HTERT RPE-1 (cell line): ENCODE results near the gene OSBP2.

Source experiments
- in situ Hi-C: fragments of 300-500 bp; cut with MboI; formaldehyde crosslinking; loops from 4 replicates; pipeline ENCODE4 v1.14.3; 2020; ENCODE audit warnings: low sequenced_read_pairs

OSBP2 gene

GRCh38 chr22:30806391-30806861 lies 111.8 kb downstream of the OSBP2 start:
- in situ Hi-C loops = no loop called here

GRCh38 chr22:30809086-30809485 lies 114.4 kb downstream of the OSBP2 start:
- in situ Hi-C loops = no loop called here

DNA sequence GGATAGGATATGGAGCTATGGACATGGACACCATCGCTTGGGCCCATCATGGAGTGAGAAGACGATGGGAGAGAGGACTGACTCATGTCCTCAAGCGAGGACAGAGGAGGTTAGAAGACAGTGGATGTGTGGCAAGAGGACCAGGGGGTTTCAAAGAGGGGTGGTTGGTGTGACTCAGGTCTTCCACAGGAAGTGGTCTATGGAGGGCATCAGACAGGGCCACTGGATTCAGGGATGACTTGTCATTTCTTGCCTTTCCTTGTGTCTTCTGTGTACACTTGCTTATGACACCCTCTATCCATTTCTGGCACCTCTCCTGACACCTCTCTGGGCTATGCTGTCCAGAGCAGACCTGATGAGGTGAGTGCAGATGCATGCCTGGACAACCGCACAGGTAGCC lies 115.4 kb downstream of the OSBP2 start:
- in situ Hi-C loops = no loop called here

DNA sequence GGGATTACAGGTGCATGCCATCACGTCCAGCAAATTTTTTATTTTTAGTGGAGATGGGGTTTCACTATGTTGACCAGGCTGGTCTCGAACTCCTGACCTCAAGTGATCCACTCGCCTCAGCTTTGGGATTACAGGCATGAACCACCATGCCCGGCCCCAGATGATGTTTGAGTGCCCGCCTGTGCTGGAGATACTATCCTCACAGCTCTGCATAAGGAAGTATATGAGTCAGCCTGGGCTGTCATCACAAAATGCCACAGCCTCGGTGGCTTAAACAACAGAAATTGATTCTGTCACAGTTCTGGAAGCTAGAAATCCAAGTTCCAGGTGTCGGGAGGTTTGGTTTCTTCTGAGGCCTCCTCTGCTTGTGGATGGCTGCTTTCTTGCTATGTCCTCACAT lies 119.3 kb downstream of the OSBP2 start:
- in situ Hi-C loops = no loop called here

DNA sequence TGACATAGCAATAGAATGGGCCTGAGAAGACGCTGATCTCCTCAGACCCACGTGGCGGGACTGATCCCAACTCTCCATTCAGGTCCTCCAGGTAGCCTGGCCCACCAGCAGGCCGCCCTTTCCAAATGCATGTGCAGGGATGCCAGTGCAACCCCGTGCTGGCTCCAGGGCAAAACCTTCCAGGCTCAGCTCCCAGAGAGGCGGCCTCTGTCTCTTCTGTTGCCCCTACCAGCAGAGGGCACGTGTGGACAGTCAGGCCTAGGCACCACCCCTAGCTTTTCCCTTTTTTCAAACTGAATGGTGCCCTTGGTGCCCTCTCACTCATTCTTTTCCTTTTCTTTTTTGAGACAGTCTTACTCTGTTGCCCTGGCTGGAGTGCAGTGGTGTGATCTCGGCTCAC lies 121.7 kb downstream of the OSBP2 start:
- in situ Hi-C loops = no loop called here

DNA sequence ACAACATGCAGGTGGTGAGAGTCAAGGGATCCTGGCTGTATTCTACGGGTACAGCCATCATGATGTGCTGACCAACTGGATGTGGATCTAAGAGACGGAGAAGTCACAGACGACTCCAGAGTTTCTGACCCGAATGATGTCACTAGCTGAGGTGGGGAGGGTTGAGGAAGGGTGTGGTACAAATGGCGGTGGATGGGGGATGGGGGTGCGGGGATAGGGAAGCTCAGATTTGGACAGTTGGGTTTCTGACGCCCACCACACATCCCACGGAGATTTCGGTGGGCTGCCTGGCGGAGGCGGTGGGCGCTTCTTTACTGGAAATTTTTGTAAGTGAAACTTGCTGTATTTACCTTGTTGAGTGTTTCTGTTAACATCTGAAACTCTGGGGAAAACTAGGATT lies 126.7 kb downstream of the OSBP2 start:
- in situ Hi-C loops = no loop called here

DNA sequence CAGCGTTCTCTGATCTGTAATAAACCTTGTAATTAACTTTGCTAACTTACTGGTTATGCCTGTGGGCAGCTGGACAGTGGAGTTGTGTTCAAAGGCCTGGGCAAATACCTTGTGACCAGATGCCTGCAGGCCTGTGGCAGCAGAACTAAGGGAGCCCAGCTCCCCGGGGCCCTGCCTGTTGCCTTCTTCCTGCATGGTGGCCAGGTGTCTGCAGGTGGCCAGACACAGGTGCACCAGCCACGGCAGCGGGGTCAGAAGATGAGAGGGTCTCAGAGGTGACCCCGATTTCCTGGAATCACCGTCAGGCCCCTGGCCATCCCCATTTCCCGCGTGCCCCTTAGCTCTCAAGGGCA lies 127.2 kb downstream of the OSBP2 start:
- in situ Hi-C loops = no loop called here

GRCh38 chr22:30822216-30823014 lies 127.7 kb downstream of the OSBP2 start:
- in situ Hi-C loops = no loop called here

- in situ Hi-C loops = no loop called here
These were observed 128.3 kb downstream of the OSBP2 start for GRCh38 chr22:30823015-30823370.

GRCh38 chr22:30824096-30824495 lies 129.4 kb downstream of the OSBP2 start:
- in situ Hi-C loops = no loop called here

- in situ Hi-C loops = no loop called here
These were observed 130.0 kb downstream of the OSBP2 start for GRCh38 chr22:30824711-30825110.

DNA sequence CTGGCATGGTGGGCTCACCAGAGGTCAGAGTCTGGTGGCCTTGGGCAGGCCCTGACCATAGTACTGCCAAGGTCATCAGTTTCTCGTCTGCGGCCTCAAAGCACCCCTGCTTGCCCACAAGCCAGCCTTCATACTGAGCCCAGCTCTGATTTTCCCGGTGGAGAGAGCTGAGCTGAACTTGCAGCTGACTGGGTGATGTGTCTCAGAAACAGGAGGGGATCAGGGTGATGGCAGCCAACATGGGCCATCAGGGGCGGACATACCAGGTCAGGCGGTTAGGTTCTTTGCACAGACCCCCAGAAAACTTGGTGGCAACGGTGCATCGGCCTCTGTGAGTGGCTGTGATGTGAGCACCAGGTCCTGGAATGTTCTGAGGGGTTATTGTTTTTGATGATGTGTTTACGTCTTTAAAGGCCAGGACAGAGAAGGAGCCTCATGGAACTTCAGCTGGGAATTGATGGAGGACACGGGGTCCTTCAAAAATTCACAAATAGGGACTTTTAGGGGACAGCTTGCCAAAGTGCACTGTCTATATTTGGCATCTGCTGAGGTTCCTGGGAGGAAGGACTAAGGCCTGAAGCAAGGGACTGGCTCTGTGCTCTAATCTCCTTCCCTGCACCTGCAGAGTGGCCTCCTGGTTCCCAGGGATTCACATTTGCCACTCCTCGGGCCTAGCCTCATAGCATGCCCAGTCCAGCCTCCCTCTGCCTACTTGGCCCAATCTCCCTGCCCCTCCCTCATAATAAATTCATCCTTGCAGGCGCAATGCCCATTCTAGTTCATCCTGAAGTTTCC lies 131.2 kb downstream of the OSBP2 start:
- in situ Hi-C loops = no loop called here

GRCh38 chr22:30826670-30827355 lies 132.1 kb downstream of the OSBP2 start:
- in situ Hi-C loops = no loop called here

DNA sequence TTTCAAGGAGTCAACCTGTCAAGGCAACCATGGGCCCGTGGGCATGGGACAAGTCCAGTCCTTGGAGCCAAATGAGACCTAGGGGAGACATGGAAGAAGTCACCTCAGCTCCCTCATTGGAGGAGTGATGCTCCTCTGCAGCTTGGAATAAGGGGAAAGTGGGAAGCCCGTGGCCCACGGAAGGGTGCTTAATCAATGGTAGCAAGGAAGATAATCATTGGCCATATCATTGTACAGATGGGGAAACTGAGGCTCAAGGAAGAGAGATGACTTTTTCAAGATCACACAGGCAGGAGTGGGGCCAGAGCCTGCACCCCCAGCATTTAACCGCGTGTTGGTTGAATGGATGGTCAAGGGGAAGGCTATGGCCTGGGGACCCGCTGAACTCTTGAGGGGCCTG lies 133.0 kb downstream of the OSBP2 start:
- in situ Hi-C loops = no loop called here

GRCh38 chr22:30828187-30829155 lies 133.8 kb downstream of the OSBP2 start:
- in situ Hi-C loops = no loop called here

GRCh38 chr22:30829901-30830550 lies 135.4 kb downstream of the OSBP2 start:
- in situ Hi-C loops = no loop called here

DNA sequence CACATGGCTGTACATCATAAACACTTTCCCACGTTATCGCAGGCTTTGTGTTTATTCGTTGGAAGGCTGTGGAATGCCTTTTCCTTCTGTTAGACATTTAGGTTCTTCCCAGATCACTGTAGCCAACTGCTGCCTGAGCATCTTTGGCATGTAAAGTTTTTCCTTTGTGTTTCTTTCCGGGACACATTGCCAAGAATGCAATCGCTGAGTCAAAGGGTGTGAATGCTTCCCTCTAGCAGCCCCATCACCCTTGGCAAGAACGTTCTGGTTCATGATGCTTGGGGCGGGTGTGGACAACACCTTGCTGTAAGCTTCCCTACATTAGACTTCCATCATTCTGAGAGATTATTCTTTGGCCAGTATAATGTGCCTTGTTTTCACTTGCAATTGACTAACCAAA lies 136.2 kb downstream of the OSBP2 start:
- in situ Hi-C loops = no loop called here

DNA sequence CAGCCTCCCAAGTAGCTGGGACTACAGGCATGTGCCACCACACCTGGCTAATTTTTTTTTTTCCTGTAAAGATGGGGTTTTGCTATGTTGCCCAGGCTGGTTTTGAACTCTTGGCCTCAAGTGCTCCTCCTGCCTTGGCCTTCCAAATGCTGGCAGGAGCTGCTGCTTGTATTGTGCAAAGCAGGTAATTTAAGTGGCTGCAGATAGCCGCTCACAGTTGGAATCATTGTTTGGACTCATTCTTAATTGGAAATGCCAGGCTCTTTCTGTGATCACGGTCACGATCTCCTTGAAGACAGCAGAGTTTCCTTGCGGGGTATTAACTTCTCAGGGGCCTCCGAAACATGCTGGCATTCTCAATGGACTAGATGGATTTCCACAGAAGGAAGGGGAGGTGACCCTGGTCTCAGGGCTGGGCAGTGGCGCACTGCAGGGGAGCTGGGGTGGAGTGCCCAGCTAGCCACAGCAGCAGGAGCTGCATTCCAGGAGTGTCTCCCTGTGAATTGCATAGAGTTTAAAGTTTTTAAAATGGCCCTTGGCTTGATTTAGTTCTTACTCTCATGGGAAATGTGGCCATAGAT lies 137.8 kb downstream of the OSBP2 start:
- in situ Hi-C loops = no loop called here

DNA sequence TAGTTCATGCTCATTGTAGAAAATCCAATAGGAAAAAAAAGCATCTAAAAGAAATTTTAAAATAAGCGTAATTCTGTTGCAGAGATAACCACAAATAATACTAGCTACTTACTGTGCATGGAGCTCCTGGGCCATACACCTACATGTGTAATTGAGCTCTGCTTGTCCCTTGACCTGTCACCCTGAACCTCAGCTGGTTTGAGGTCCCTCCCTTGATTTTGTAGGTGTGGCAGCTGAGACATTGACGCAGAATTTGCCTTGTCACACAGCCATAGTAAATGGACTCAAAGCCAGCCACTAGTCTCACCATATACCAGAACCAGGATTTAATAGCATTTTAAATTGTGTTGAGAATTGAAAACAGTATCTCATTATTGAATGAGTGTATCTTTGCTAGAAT lies 138.6 kb downstream of the OSBP2 start:
- in situ Hi-C loops = no loop called here

- in situ Hi-C loops = no loop called here
These were observed 142.9 kb downstream of the OSBP2 start for GRCh38 chr22:30837531-30837930.
